T-helper 1 cell treated with Interleukin-12 subunit alpha and Interleukin-12 subunit beta and Interleukin-4 antibody, amounts not matched to agents 30 μg/mL and 1 μg/mL, for 36 hours (primary cell): ENCODE data around the gene PDIA6.
"Not testable (repeated sequence)": the region's sequence is repeated elsewhere in the genome, so short reads cannot be mapped to it uniquely, and the experiment has no call there.

Experiments
- H3K27ac Mint-ChIP-seq: one replicate; pipeline ENCODE4 v1.8.0; 2021; ENCODE audit warnings: mild to moderate bottlenecking, mixed read lengths
- H3K27me3 Mint-ChIP-seq: one replicate; pipeline ENCODE4 v1.8.0; 2021; ENCODE audit warnings: low read depth, mixed read lengths
- H3K36me3 Mint-ChIP-seq: one replicate; pipeline ENCODE4 v1.8.0; 2021; ENCODE audit warnings: low read depth, mixed read lengths
- H3K4me1 Mint-ChIP-seq: one replicate; pipeline ENCODE4 v1.8.0; 2021; ENCODE audit warnings: low read depth, mixed read lengths
- H3K4me3 Mint-ChIP-seq: one replicate; pipeline ENCODE4 v1.8.0; 2021; ENCODE audit warnings: mild to moderate bottlenecking, moderate library complexity, mixed read lengths
- H3K9me3 Mint-ChIP-seq: one replicate; pipeline ENCODE4 v1.8.0; 2021; ENCODE audit warnings: mixed read lengths

PDIA6 gene

DNA sequence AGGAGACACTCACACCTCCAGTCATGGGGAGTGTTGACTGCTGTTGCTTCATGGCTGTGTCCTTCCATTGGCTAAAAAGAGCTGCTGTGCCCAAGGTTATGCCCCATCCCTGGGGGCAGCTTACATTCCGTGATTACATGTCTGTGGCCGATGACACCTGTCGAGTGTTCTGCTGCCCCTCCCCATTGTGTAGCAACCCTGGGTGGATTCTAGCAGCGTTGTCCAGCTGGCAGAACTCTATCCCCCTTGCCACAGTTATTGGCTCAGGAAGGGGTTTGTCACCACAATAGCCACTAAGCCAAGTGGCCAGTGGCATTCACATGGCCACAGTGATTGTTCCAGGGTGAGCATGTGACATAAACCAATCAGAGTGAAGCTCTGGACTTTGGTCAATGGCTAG, 11.6 kb upstream of the PDIA6 start:
- H3K9me3 Mint-ChIP-seq = no peaks in the 10 kb centered on the region
- peaks cover 3% of the 10 kb centered on the region for H3K4me1 Mint-ChIP-seq
- H3K27ac Mint-ChIP-seq = no peak overlapping the region
- H3K27me3 Mint-ChIP-seq = peaks cover 45% of the 10 kb centered on the region
- H3K4me3 Mint-ChIP-seq = no peak overlapping the region
- H3K36me3 Mint-ChIP-seq = no peaks in the 10 kb centered on the region

DNA sequence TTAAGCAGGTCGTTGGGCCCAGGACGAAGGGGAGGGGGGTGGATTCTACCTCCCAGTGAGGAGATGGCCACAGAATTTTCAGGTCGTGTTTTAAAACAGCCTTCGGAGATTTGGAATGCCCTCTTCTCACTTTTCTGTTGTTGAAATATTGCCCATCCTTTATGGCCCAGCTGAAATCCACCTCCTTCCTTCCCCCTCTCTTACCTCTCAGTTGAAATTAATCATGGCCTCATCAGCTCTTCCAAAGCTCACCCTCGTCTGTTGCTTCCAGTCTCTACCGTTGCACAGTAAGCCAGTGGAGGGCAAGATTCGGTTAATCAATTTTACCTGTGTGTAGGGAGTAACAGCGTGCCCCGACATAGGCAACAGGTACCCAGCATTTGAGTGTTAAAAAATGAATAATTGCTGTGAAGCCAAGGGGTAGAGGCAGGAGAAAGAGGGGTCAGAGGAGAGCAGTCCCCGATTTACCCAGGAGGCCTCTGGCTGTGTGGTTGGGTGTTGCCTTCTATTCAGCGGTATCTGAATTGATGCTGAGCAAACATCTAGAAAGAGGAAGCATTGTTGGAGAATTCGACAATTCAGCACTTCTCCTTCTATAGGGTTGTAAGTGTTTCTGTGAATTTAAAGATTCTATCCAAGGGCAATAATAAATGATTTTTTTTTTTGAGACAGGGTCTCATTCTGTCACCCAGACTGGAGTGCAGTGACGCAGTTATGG, 8.6 kb upstream of the PDIA6 start:
- H3K4me3 Mint-ChIP-seq = no peak overlapping the region
- H3K36me3 Mint-ChIP-seq = no peaks in the 10 kb centered on the region
- H3K9me3 Mint-ChIP-seq = no peaks in the 10 kb centered on the region
- peaks cover 56% of the 10 kb centered on the region for H3K27me3 Mint-ChIP-seq
- H3K4me1 Mint-ChIP-seq = no peaks in the 10 kb centered on the region
- H3K27ac Mint-ChIP-seq = no peak overlapping the region

DNA sequence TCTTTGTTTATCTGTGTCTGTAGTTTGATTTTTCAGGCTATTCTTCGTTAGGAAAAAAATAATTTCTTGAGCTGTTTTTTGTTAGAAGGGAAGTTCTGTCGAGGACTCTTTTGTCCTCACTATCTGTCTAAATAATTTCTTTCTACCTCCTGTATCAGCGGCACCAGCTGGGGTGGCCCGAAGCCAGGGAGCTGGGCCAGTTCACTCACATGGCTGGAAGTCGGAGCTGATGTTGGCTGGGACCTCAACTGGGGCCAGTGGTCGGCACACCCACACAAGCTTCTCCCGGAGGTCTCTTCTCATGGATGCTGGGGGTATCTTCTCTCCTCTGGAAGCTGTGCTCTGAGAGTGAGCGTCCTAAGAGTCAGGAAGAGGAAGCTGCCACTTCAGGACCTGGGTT, 8.0 kb upstream of the PDIA6 start:
- Mint-ChIP-seq H3K27me3 (peaks cover 54% of the 10 kb centered on the region), H3K9me3 (no peaks in the 10 kb centered on the region), H3K27ac (no peak overlapping the region), H3K4me1 (no peaks in the 10 kb centered on the region), H3K36me3 (no peaks in the 10 kb centered on the region), H3K4me3 (no peak overlapping the region)

DNA sequence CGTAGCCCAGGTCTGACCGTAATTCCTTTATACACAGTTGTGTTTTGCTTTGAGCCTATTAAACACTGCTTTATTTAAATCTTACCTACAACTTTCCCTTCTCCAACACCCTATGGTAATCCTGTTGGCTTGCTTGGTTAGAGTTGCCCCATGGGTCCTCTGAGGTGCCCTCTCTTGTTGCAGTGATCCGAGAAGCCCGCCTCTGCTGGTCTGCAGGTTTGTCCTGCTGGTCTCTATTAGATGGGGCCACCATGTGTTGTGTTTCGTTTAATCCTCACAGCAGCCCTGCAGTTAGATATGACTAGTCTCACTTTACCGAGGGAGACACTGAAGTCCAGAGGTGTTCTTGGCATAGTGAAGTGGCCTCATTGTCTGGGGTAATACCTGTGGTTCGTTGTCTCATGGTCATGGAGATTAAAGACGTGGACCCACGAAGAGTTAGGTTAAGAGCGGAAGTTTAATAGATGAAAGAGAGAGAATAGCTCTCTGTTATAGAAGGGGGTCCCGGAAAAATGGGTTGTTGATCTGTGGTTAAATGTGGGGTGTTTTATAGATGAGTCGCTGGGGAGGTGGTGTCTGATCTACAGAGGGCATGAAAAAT, 7.2 kb upstream of the PDIA6 start:
- Mint-ChIP-seq H3K27ac (no peak overlapping the region), H3K9me3 (no peaks in the 10 kb centered on the region), H3K27me3 (peaks cover 50% of the 10 kb centered on the region), H3K4me1 (no peaks in the 10 kb centered on the region), H3K36me3 (no peaks in the 10 kb centered on the region), H3K4me3 (no peak overlapping the region)

DNA sequence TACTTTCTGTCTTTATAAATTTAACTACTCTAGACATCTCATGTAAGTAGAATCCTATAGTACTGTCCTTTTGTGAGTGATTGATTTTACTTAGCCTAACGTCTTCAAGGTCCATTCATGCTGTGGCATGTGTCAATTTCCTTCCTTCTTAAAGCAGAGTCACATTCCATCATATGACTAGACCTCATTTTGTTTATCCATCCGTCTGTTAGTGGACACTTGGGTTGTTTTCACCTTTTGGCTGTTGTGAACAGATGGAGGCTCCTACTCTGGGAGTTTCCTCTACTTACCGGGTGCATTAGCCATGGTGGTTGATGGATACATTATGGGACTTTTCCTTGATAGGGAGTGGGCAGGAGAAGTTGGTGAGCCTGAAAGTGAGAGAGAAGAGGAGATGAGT, 6.4 kb upstream of the PDIA6 start:
- H3K36me3 Mint-ChIP-seq = no peaks in the 10 kb centered on the region
- H3K27ac Mint-ChIP-seq = no peak overlapping the region
- no peak overlapping the region for H3K4me3 Mint-ChIP-seq
- no peaks in the 10 kb centered on the region for H3K4me1 Mint-ChIP-seq
- no peaks in the 10 kb centered on the region for H3K9me3 Mint-ChIP-seq
- peaks cover 49% of the 10 kb centered on the region for H3K27me3 Mint-ChIP-seq

DNA sequence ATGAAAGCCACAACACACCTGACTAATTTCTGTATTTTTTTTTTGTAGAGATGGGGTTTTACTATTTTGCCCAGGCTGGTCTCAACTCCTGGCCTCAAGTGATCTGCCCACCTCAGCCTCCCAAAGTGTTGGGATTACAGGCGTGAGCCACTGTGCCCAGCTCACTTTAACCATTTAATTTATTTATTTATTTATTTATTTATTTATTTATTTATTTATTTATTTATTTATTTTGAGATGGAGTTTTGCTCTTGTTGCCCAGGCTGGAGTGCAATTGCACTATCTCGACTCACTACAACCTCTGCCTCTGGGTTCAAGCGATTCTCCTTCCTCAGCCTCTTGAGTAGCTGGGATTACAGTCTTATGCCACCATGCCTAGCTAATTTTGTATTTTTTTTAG, 5.7 kb upstream of the PDIA6 start:
- H3K36me3 Mint-ChIP-seq, H3K4me3 Mint-ChIP-seq, H3K9me3 Mint-ChIP-seq, H3K27ac Mint-ChIP-seq, H3K4me1 Mint-ChIP-seq: not testable (repeated sequence)
- H3K27me3 Mint-ChIP-seq = peaks cover 42% of the 10 kb centered on the region

DNA sequence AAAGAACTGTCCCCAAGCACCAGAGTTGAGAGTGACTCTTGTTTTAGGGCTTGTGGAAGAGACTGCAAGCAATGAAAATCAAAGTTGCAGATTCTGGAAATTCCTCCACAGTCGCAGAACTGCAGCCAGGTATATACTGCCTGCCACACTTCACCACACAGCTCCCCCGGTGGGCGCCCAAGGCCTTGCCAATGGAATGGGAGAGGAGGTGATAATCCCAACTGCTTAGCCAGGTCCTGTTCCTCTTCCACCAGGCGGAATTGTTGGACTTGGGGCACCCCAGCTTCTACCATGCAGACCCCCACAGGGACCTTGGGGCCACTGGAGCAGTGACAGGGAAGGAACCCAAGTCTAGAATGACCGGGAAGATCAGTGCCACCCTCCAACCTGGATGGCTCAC, 4.8 kb upstream of the PDIA6 start:
- H3K27me3 Mint-ChIP-seq = peaks cover 41% of the 10 kb centered on the region
- H3K9me3 Mint-ChIP-seq = no peaks in the 10 kb centered on the region
- no peaks in the 10 kb centered on the region for H3K36me3 Mint-ChIP-seq
- H3K27ac Mint-ChIP-seq = no peak overlapping the region
- peaks cover 2% of the 10 kb centered on the region for H3K4me1 Mint-ChIP-seq
- H3K4me3 Mint-ChIP-seq = no peak overlapping the region

DNA sequence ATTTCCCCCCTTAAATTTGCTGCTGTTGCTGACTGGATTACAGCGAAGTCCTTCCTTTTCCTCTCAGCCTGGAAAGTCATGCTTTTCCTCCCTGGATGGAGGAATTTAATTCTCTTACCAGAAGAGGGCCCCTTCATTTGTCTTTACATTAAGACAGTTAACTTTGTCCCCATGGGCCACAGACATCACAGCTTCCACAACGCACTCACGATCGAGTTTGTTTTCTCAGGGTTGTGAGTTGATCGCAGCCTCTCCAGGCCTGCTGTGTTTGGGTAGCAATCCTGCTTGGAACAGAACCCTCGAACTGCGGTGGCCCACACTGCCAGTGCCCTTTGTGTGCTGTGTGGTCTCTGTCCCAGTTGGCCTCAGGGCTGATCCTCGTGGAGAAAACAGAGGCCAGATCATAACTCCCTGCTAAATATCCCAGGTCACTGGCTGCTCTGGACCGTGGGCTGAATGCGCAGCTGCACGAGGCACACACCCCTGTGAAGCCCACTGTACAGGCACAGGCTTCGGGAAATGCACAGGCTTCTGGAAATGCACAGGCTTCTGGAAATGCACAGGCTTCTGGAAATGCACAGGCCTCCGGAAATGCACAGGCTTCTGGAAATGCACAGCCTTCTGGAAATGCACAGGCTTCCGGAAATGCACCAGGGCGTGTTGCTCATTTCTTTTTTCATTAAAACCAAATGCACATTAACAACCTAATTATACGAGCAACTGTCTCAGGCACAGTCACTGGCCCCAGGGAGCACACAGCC, 2.2 kb upstream of the PDIA6 start:
- Mint-ChIP-seq H3K4me1 (peaks cover 22% of the 10 kb centered on the region), H3K36me3 (peaks cover 4% of the 10 kb centered on the region), H3K9me3 (no peaks in the 10 kb centered on the region), H3K27me3 (peaks cover 31% of the 10 kb centered on the region), H3K4me3 (no peak overlapping the region), H3K27ac (no peak overlapping the region)

DNA sequence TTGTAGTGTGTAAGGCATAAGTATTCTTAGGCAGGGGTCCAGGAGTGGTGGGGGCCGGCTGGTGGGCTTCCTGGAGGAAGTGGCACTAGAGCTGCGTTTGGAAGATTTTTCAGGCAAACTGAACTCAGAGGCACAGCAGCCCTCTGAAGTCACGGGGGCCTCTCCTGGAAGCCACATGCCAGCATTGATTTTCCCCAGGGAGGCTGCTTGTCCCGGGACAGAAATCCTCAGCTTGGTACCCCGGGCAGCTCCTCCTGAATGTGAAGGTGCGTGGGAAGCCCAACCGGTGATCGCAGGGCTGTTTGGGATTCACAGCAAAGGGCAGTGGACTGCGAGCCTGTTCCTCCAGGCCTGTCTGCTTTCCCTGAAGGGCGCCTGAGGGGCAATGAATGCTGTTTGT, 1.6 kb upstream of the PDIA6 start:
- Mint-ChIP-seq H3K4me1 (peaks cover 26% of the 10 kb centered on the region), H3K27me3 (peaks cover 28% of the 10 kb centered on the region), H3K4me3 (no peak overlapping the region), H3K36me3 (peaks cover 4% of the 10 kb centered on the region), H3K9me3 (no peaks in the 10 kb centered on the region), H3K27ac (no peak overlapping the region)

DNA sequence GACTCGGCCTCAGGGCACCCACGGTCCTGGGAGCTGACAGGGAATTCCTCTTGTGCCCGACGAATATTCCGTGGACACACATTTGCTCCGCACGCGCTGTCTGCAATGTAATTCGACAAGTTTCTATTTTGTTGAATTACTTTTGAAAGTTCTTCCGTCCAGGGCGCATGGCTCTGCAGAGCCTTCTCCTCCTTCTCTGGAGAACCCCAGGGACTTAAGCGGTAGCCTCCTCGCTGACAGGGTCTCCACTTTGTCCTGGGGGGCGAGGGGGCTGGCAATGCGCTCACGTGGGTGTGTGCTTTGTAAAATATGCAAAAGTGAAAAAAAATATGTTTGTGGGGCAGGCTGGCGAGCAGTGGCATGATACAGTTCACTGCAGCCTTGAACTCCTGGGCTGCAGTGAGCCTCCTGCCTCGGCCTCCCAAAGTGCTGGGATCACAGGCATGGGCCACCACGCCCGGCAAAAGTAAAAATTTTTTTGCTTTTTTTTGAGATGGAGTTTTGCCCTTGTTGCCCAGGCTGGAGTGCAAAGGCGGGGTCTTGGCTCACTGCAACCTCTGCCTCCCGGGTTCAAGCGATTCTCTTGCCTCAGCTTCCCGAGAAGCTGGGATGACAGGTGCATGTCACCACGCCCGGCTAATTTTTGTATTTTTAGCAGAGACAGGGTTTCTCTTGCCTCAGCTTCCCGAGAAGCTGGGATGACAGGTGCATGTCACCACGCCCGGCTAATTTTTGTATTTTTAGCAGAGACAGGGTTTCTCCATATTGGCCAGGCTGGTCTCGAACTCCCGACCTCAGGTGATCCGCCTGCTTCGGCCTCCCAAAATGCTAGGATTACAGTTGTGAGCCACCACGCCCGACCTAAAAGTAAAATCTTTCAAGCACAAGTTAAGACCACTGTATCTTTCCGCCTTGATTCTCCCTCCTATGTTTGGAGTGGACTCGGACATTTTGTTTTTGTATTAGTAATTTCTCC, 866 bp upstream of the PDIA6 start:
- peak overlapping the region; percentile 71 for H3K27ac Mint-ChIP-seq
- peaks cover 22% of the 10 kb centered on the region for H3K27me3 Mint-ChIP-seq
- H3K36me3 Mint-ChIP-seq, H3K9me3 Mint-ChIP-seq: not testable (repeated sequence)
- peaks cover 29% of the 10 kb centered on the region for H3K4me1 Mint-ChIP-seq
- H3K4me3 Mint-ChIP-seq = peak overlapping the region; percentile 81

DNA sequence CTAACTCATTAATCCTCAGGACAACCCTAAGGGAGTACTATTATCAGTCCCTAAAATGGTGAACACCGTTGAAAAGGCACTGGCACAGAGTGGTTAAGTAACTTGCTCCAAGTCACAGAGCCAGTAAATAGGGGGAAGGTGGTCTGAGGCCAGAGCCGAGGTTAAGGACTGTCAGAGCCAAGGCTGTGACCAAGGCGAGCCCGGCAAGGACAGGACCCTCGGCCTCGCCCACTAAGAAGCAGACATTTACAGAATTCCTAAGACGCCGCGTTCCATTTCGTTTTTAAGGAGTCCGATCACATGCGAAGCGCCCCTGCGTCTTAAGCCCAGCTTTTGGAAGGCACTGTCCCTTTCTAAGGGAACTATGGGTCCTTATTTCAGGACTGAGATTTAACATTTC, 1.1 kb downstream of the PDIA6 start:
- Mint-ChIP-seq H3K36me3 (peaks cover 13% of the 10 kb centered on the region), H3K27ac (peak overlapping the region; percentile 89), H3K27me3 (peaks cover 10% of the 10 kb centered on the region), H3K4me1 (peaks cover 37% of the 10 kb centered on the region), H3K9me3 (no peaks in the 10 kb centered on the region), H3K4me3 (peak overlapping the region; percentile 91)

DNA sequence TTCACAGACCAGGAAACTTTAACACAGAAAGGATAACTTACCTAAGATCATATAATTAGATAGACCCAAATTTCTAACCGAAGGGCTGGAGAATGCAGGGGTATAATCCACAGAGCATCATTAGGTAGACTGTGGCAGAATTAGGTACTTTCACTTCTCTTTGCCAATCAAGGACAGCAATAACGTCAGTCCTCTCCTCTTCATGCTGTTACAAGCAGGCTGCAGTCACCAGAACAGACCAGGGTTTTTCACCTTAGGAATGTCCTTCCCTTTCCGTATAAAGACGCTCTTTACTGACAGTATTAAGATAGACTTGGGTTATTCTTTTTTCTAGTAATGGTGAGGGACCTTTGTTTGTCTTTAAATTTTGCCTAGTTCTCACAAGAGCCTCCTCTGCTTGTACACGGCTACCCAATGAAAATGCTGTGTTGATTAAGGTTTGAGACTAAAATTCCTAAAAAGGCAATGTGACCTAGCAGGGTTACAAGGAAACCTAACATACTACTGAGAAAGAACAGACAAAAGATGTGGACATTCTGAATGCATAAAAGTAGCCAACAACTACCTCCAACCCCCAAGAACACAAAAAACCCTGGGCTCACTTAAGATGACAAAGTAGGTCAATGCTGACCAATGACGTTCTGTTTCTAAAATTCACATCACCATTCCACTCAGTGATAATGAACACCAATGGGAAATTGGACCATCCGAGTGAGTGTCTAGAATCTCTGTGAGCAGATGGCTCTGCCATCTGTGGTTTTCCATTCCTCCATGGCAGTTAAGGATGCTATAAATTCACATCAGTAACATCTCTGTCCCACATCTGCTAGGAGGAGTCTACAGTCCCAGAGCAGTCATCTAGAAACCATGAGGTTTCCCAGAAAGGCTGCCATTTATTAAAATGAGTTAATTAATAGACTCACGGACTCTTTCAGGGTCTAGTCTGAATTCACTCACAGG, 2.1 kb downstream of the PDIA6 start:
- Mint-ChIP-seq H3K4me3 (peak overlapping the region; percentile 91), H3K4me1 (peaks cover 37% of the 10 kb centered on the region), H3K27me3 (peaks cover 4% of the 10 kb centered on the region), H3K36me3 (peaks cover 16% of the 10 kb centered on the region), H3K27ac (peak overlapping the region; percentile 89), H3K9me3 (no peaks in the 10 kb centered on the region)

DNA sequence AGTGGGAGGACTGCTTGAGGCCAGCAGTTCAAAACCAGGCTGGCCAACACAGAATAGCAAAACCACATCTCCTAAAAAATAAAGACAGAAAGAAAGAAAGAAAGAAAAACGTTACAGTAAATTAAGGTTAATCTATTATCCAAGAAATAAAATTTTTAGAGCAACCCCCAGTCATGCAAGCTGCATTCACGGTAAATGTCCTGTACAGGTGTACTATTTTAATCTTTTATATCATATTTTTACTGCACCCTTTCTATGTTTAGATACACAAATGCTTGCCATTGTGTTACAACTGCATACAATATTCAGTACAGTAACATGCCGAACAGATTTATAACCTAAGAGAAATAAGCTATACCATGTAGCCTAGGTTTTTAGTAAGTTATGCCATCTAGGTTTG, 6.0 kb downstream of the PDIA6 start:
- H3K27ac Mint-ChIP-seq = no peak overlapping the region
- peaks cover 20% of the 10 kb centered on the region for H3K36me3 Mint-ChIP-seq
- H3K27me3 Mint-ChIP-seq = no peaks in the 10 kb centered on the region
- peaks cover 39% of the 10 kb centered on the region for H3K4me1 Mint-ChIP-seq
- H3K9me3 Mint-ChIP-seq = no peaks in the 10 kb centered on the region
- H3K4me3 Mint-ChIP-seq = no peak overlapping the region
